GM12872 (cell line): ENCODE results near the gene SRPK3.

Source experiments
- CTCF ChIP-seq: IDR thresholded peaks from 3 replicates; pipeline ENCODE4 v1.5.1; 2011; ENCODE audit warnings: low read depth, mild to moderate bottlenecking, low read length, moderate library complexity; ENCODE audit not compliant: insufficient read depth

The SRPK3 gene

GRCh38 chrX:153736071-153736820 lies 44.6 kb upstream of the SRPK3 start:
- TF ChIP-seq CTCF = no peak

GRCh38 chrX:153736871-153737441 lies 43.9 kb upstream of the SRPK3 start:
- no peak for TF ChIP-seq CTCF

GRCh38 chrX:153738056-153738605 lies 42.7 kb upstream of the SRPK3 start:
- no peak for TF ChIP-seq CTCF

- TF ChIP-seq CTCF = no peak
Observed at GRCh38 chrX:153739754-153740486, 40.9 kb upstream of the SRPK3 start.

- no peak for TF ChIP-seq CTCF
Observed at GRCh38 chrX:153740631-153741222, 40.1 kb upstream of the SRPK3 start.

GRCh38 chrX:153741446-153741845 lies 39.4 kb upstream of the SRPK3 start:
- TF ChIP-seq CTCF = no peak

GRCh38 chrX:153744210-153745066 lies 36.4 kb upstream of the SRPK3 start:
- TF ChIP-seq CTCF = no peak
